AG08396 (cell line): Measurements from ENCODE around the gene HSPA1L.
A peak's percentile ranks its signal among the peaks of the same experiment; 100 is the strongest.

Source experiments
- DNase-seq: peaks from one replicate; pipeline ENCODE4 v3.0.0; 2012; ENCODE audit warnings: low spot score, mixed read lengths

Gene HSPA1L

GRCh38 chr6:31781244-31782125, 33.6 kb downstream of the HSPA1L start:
- no peak for DNase-seq

GRCh38 chr6:31780507-31781243, 34.4 kb downstream of the HSPA1L start:
- DNase-seq = no peak

GRCh38 chr6:31779908-31780307, 35.2 kb downstream of the HSPA1L start:
- no peak for DNase-seq

- no peak for DNase-seq
Measured at GRCh38 chr6:31778999-31779885, 35.8 kb downstream of the HSPA1L start.

GRCh38 chr6:31778193-31778592, 36.9 kb downstream of the HSPA1L start:
- DNase-seq = no peak

- DNase-seq = no peak
Measured at GRCh38 chr6:31777667-31778050, 37.4 kb downstream of the HSPA1L start.

GRCh38 chr6:31776989-31777666, 38.0 kb downstream of the HSPA1L start, which contains the start of gene VWA7:
VWA7 (minus strand) TSS chr6:31777328; CDS start chr6:31776779, 549 bp downstream.
- DNase-seq = peak; percentile 86

GRCh38 chr6:31776485-31776988, 38.5 kb downstream of the HSPA1L start:
- no peak for DNase-seq

GRCh38 chr6:31775633-31776484, 39.2 kb downstream of the HSPA1L start:
- no peak for DNase-seq

GRCh38 chr6:31775184-31775583, 39.9 kb downstream of the HSPA1L start:
- DNase-seq = no peak

GRCh38 chr6:31771992-31772358, 43.1 kb downstream of the HSPA1L start:
- DNase-seq = no peak

- DNase-seq = no peak
Measured at GRCh38 chr6:31770860-31771259, 44.2 kb downstream of the HSPA1L start.

GRCh38 chr6:31769684-31770371, 45.3 kb downstream of the HSPA1L start:
- DNase-seq = peak; percentile 83

GRCh38 chr6:31768363-31769257, 46.5 kb downstream of the HSPA1L start:
- DNase-seq = no peak

GRCh38 chr6:31767096-31767645, 47.9 kb downstream of the HSPA1L start:
- no peak for DNase-seq

GRCh38 chr6:31765910-31766794, 48.9 kb downstream of the HSPA1L start:
- DNase-seq = peak; percentile 56

- no peak for DNase-seq
Measured at GRCh38 chr6:31765559-31765909, 49.5 kb downstream of the HSPA1L start.

- no peak for DNase-seq
Measured at GRCh38 chr6:31764198-31764597, 50.9 kb downstream of the HSPA1L start.
